NK-92 (cell line): ENCODE measurements around the gene CDA.
A peak's percentile ranks its signal among the peaks of the same experiment; 100 is the strongest.

Experiments
- DNase-seq: peaks from one replicate; lab custom pipeline; 2025; ENCODE audit not compliant: unreplicated experiment; lab: John Stamatoyannopoulos, UW

The CDA gene

DNA sequence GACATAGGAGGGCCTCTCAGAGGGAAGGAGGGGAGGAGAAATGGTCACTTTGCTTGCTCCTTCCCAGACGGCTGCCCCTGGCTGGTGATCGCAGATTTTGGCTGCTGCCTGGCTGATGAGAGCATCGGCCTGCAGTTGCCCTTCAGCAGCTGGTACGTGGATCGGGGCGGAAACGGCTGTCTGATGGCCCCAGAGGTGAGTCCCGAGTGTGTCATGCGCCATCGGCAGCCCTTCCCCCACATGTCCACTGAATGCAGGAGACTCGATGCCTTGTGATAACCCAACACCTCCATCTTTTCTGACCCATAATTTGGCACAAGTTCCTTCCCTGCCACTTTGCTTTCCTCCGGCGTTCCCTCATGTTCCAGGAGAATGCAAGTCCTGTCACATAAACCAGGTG is 59.5 kb downstream of the CDA start:
- no peak for DNase-seq

DNA sequence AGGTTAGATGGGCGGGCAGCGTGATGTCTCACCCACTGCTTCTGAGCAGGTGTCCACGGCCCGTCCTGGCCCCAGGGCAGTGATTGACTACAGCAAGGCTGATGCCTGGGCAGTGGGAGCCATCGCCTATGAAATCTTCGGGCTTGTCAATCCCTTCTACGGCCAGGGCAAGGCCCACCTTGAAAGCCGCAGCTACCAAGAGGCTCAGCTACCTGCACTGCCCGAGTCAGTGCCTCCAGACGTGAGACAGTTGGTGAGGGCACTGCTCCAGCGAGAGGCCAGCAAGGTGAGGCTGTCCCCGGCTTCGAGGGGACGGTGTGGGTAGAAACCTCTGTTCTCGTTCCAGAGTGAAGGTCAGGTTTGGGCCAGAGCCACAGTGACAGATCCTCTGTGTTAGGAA is 60.0 kb downstream of the CDA start:
- DNase-seq = no peak

DNA sequence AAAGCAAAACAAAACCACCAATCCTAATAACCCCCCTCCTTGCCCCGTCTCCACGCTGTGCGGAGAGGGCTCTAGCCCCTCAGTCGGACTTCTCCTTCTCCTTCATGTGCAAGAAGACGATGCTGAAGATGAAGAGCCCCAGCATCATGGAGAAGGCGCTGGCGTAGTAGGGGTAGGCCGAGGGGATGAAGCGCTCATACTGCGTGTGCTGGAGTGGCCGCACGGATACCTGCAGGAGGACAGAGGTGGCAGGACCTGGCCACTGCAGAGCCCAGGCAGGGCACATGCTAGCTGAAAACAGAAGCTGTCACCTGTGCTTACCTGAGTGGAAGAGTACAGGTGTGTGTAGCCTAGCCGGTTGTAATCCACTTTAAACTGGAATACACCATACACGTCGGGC is 63.4 kb downstream of the CDA start:
- DNase-seq = no peak

DNA sequence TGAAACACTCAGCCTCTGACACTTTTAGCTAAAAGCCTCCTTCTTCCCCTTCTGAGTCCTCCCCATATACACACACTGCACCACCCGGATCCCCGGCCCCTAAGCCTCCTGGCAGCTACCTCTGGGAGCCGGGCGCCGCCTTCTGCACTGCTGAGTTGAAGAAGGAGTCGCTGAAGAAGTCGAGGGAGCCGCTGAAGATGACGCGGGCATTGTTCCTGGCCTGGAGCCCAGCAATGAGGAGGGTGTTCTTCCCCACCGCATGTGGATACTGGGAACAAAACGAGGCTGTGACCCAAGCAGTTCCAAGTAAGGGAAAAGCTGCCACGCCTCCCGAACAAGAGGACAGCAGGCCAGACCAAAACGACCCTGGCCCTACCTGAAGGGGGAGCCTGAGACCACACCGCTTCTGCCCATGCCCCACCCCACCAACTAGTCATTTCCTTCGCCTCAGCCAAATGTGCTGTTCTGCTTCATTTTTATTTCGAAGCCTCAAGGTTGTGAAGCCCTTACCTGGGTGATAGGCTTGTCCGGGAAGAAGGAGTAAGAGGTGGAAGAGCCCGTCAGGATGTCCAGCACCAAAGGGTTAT is 65.3 kb downstream of the CDA start:
- DNase-seq = no peak

DNA sequence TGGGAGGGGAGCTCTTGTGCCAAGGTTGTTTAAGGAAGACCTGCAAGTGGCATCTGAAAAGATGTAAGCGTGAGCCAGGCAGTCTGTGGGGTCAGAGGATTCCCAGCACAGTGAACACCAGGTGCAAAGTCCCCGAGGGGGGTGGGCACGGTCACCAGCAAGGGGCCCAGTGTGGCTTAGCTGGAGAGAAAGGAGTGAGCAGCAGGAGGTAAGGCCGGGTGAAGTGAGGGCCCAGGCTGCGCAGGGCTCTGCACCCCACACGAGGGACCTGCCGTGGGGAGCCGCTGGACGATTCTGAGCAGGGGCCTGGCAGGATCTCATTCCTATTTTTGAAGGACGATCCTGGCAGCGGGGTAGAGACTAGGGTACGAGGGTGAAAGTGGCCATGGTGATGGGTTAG is 68.1 kb downstream of the CDA start:
- DNase-seq = no peak

DNA sequence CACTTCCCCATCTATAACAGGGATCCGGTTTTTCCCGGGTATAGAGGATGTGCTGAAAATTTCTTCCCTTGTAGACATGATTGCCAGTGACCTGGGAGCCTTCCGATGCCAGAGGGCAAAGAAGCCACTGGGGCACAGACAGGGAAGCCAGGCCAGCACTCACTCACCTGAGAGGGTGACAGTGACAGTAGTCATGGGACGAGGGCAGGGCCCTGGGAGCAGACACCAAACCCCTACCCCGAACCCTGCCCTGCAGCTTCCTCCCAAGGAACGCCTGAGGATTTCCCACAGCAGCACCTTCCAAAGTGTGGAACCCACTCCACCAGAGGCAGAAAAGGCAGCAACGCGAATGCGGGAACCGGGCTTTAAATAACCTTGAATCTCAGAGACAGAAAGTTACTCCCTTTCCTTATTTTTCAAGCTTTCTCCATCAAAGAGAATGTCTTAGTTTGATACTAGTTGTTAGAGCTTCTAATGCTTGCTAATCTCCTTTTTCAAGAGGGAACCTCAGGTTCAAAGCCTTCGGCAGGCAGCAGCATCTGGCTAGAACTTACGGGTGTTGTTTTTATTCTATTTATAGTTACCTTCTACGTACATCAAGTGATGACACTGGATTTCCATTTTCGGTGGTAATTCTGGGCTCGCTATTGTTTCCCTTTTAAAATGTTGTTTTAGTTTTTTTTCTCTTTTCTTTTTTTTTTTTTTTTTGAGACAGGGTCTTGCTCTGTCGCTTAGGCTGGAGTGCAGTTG is 69.4 kb downstream of the CDA start:
- DNase-seq = no peak

DNA sequence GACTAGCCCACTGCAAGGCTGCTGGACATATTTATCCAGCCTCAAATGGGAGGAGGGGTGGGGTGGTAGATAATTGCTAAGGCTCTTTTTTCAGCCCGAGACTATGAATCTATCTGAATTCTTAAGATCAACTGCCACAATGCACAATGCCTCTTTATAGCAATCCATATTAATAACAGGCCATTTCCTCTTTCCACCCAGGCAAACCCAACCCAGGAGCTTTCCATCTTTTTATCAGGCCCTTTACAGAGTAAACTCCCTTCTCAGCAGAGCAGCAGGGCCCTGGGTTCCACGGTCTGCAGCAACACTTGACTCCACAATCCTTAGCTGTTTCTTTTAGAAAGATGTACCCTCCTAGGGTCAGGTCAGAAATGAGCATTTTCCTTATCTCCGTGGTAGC is 71.5 kb downstream of the CDA start:
- no peak for DNase-seq

DNA sequence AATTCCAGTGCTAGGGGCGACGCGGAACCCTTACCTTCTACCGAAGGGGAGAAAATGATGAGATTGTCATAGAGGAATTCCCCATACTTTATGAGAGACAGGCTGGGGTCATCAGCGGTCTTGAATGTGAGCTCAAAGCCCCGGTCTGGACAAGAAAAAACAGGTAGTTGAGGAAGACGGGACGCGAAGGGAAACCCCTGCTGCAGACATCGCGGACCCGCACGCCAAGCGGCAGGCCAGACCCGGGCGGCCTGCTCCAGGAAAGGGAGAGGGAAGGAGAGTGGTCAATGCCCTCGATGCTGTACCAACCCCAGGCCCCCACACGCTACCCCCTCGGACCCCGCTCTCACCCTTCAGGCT is 71.9 kb downstream of the CDA start:
- no peak for DNase-seq

DNA sequence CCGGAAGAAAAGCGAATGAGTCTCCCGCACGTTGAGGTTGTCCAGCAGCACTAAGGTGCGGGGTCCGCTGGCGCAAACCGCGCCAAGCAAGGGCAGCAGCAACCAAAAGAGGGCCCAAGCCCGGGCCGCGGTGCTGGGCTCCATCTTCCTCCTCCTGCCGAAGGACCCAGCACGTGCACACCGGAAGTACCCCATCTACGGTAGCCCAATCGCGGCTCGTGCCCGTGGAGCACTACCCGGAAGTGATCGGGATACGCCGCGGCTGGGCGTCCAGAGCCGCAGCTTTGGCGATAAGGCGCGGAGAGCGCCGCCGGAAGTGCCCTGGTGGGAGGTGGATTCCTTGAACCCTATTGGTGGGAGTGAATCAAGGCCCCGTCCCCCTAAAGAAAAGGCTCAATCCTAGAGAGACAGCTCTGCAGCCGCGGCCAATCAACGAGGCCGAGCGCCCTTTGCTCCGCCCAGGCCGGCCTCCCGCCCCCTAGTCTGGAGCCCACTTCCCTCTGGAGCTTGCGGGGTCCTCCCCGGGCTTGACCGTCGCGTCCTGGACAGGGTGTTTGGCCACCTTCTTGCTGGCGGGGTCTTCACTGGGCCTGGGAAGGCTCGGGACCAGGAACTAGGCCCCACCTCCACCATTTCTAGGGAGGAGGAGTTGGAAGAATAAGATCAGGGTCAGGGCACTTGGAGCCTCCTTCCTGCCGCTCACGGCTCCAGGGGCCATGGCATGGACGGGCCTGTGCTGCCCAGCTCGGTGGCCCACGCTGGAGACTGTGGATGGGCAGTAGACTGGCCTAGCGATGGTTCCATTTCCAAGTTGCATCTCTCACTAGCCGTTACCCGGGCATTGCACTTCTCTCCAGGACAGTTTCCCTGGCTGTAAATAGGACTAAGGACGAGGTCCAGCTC is 72.6 kb downstream of the CDA start, which contains the start of gene DDOST:
Gene DDOST (minus strand): TSS at position 163 of the 903 bp plus-strand sequence. CDS start 19 bp downstream, at position 144.
- peak; percentile 82 for DNase-seq

DNA sequence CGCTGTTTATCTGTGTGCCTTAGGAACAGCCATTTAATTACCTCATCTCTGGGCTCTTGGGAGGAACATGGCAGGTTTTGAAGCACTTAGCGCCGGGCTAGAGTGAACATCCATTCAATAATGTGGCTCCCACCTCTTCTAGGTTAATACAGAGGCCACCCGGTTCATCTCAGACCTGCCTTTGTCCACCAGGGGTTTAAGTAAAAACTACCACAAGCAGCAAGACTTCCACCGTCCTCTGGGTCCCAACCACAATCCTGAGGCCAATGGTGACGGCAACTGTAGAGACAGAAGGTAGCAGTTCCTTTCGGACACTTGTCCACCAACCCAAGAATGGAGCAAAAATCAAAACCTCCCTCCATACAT is 73.2 kb downstream of the CDA start:
- DNase-seq = no peak

DNA sequence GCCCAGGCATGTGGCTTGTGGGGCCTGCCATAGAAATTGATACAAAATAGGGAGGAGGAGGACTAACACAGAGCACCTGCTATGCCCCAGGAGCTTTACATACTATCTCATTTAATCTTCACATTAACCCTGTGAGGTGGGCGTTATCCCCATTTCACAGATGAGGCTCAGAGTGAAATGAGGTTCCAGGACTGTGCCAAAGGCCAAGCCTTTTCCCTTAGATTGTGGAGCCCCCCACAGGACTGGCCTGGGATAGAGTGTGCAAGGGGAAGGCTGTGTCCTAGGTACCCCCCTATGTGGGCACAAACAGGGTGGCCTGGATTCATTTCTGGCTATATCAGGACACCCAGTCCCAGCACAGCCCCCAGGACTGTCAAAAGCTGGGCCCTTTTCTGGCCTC is 74.5 kb downstream of the CDA start:
- no peak for DNase-seq

DNA sequence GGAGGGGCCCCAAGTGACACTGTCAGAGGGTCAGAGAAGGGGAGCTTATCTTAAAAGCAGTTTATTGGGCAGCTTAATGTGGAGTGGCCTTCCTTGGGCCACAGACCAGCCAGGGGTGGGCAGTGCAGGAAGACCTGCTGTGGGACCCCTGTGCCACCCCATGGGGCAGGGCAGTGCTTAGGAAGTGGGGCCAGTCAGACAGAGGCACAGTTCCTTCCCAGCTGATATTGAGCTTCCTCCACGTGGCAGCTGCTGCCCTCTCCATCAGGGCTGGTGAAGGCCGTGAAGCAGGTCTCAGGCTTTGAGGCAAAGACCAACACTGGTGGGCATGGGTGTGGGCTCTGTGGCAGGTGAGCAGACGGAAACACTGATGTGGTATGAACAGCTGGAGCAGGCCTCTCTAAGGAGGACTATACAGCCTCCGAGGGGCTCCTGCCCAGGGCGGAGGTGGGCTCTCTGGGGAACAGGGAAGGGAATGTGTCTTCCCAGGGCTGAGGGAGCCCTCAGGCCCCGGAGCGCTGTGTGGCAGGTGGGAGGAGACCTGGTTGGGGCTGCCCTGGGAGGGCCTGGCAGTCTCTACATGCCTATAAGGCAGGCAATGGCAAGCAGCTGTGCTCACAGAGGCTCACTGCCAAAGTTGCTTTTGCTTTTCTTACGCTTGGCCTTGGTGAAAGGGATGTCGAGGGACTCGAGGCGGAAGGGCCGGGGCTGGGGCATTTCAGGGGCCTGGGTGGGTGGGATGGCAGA is 75.2 kb downstream of the CDA start:
- DNase-seq = no peak

DNA sequence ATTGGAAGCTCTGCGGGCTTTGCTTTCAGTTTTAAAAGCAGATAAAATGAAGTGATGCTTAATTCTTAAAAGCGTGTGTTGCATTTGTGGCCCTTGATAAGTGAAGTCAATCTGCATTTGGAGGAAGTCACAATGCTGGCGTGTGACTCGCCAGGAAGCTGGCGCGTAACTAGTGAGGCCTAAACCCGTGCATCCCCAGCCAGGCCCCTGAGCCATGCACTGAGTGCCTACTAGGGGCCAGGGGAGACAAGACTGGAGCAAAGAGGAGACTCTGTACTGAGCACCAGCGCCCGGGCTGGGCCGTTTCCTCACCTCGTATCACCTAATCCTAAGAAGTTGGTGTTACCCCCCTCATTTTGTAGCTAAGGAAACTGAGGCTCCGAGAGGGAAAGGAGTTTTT is 76.8 kb downstream of the CDA start:
- no peak for DNase-seq

DNA sequence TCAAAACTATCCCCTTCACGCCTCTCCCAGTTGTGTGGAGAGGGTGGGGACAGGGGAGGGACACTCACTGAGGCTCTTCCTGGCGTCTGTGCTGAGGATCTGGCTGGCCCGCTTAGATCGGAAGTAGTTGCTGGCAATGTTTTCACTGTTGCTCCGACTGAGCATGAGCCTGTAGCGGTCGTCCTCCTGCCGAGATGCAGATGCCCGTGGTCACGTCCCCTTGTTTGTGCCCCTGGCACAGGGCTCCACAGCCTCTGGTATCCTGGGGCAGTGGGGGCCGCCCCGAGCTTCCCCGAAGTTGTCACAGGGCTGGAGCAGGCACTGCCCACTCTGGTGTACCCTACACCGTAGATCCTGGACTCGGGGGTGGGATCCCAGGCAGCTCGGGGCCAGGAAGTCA is 77.2 kb downstream of the CDA start:
- DNase-seq = no peak

DNA sequence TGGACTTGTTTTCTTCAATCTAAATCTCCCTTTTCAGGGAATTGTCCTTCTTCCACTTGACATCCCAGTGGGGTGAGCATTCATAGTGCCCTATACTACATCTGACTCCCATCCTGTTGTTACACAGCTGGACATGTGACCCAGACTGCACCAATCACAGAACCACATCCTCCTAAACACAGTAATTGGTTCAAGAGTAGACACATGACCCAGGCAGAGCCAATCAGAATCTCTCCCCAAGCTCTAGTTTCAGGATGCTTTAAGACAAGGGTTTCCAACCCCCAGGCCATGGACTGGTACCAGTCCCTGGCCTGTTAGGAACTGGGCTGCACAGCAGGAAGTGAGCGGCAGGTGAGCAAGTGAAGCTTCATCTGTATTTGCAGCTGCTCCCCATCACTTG is 77.9 kb downstream of the CDA start:
- DNase-seq = no peak
